Erythroblast (primary cell): ENCODE results near the gene RAI14.
"Not testable (repeated sequence)": the region's sequence is repeated elsewhere in the genome, so short reads cannot be mapped to it uniquely, and the experiment has no call there.

Experiments
- DNase-seq, 2 experiments: peaks; one replicate each; lab custom pipeline; 2025; lab: John Stamatoyannopoulos, UW
- GATA1 ChIP-seq: IDR thresholded peaks from 2 replicates; pipeline ENCODE4 v1.6.1; 2011; ENCODE audit warnings: low read depth, mild to moderate bottlenecking, control low read depth, low read length, moderate library complexity
- POLR2A ChIP-seq: IDR thresholded peaks from 2 replicates; pipeline ENCODE4 v1.6.1; 2011; ENCODE audit warnings: mild to moderate bottlenecking, low read length

Gene RAI14

GRCh38 chr5:34735491-34736426, 79.6 kb downstream of the RAI14 start:
- TF ChIP-seq GATA1 (no peak), POLR2A (no peak)

DNA sequence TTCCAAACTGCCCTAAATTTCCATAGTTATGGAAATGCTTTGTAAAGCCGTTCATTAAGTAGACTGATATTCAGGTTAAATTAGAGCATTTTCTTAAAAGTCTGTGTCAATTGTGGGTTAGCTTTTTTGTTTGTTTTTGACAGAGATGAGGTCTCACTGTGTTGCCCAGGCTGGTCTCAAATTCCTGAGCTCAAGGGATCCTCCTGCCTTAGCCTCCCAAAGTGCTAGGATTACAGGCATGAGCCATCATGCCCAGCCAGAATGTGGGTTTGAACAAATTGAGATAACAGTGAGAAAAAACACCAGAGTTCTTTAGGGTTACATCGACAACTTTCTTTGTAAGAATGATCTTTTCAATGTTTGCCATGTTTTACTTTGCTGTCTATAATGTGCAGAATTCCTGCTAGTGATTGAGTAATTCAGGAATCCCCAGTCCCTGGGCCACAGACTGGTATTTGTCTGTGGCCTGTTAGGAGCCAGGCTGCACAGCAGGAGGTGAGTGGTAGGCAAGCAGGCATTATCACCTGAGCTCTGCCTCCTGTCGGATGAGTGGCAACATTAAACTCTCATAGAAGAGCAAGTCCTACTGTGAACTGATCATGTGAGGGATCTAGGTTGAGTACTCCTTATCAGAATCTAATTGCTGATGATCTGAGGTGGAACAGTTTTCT, 80.5 kb downstream of the RAI14 start:
- DNase-seq = peak in 1 of 2 experiments; percentile 3
- TF ChIP-seq GATA1 (no peak), POLR2A (no peak)

More at GRCh38 chr5:34735491-34736426, 79.6 kb downstream of the RAI14 start:
- no peak for DNase-seq

DNA sequence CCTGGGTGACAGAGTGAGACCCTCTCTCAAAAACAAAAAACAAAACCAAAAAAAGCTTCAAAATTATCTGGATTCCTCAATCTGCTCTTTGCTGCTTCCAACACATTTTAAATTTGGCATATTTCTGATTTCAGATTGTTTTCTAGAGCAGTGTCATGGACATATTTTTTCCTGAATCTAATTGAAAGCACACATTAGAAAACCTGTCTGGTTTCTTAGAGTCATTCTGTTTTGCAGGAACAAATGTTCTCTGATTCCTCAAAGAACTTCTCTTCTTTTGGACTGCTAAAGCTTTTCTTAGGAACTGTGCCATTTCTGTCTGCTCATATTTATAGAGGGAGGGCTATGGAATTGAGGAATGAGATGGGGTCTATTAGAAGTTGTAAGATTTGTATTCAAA, 81.6 kb downstream of the RAI14 start:
- no peak for DNase-seq
- no peak for TF ChIP-seq POLR2A
- TF ChIP-seq GATA1 = no peak

- no peak for DNase-seq
Measured at GRCh38 chr5:34738381-34738780, 82.3 kb downstream of the RAI14 start.

GRCh38 chr5:34740389-34740806, 84.3 kb downstream of the RAI14 start:
- no peak for TF ChIP-seq POLR2A
- no peak for TF ChIP-seq GATA1
- DNase-seq = no peak

More at GRCh38 chr5:34738381-34738780, 82.3 kb downstream of the RAI14 start:
- no peak for TF ChIP-seq POLR2A
- no peak for TF ChIP-seq GATA1

GRCh38 chr5:34742061-34742460, 85.9 kb downstream of the RAI14 start:
- TF ChIP-seq POLR2A (no peak), GATA1 (no peak)
- DNase-seq = no peak

GRCh38 chr5:34743878-34744277, 87.8 kb downstream of the RAI14 start:
- TF ChIP-seq GATA1 = no peak
- TF ChIP-seq POLR2A = no peak
- DNase-seq = no peak

DNA sequence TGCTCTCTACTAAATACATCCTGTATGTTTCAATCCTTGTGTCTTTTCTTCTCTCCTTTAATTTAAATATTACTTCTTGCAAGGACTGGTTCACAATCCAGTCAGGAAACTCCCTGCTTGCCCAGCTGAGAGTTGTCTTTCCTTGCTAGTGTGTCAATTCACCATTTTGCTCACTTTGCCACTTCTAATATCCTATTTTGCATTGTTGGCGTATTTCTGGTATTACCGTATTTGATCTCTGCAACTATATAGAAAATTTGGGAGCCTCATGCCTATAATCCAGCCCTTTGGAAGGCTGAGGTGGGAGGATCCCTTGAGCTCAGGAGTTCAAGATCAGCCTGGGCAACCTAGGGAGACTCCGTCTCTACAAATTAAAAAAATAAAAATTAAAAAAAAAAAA, 92.3 kb downstream of the RAI14 start:
- DNase-seq = no peak
- TF ChIP-seq POLR2A (no peak), GATA1 (no peak)

DNA sequence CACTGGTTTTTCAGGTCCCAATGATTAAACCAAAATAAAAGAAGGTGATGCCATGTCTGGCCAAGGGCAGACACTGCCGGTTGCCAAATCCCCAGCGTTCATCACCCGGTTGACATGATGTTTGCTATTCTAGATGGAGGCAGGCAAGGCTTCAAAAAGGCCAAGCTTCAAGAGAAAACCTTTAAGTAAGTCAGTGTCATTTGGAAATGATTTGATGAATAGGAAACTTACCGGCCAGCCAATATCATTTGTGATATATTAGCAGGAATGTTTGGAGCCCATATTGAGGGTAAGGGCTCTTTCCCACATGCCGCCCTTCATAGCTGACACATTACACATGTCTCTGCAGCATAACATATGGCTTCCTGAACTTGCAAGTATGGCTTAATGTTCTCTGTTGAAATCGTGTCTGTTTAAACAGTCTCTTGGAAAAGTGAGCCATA, 93.3 kb downstream of the RAI14 start:
- DNase-seq = no peak

GRCh38 chr5:34750206-34750605, 94.1 kb downstream of the RAI14 start:
- no peak for DNase-seq
- no peak for TF ChIP-seq POLR2A
- no peak for TF ChIP-seq GATA1

More for the DNA sequence above, 93.3 kb downstream of the RAI14 start:
- TF ChIP-seq POLR2A (no peak), GATA1 (no peak)

DNA sequence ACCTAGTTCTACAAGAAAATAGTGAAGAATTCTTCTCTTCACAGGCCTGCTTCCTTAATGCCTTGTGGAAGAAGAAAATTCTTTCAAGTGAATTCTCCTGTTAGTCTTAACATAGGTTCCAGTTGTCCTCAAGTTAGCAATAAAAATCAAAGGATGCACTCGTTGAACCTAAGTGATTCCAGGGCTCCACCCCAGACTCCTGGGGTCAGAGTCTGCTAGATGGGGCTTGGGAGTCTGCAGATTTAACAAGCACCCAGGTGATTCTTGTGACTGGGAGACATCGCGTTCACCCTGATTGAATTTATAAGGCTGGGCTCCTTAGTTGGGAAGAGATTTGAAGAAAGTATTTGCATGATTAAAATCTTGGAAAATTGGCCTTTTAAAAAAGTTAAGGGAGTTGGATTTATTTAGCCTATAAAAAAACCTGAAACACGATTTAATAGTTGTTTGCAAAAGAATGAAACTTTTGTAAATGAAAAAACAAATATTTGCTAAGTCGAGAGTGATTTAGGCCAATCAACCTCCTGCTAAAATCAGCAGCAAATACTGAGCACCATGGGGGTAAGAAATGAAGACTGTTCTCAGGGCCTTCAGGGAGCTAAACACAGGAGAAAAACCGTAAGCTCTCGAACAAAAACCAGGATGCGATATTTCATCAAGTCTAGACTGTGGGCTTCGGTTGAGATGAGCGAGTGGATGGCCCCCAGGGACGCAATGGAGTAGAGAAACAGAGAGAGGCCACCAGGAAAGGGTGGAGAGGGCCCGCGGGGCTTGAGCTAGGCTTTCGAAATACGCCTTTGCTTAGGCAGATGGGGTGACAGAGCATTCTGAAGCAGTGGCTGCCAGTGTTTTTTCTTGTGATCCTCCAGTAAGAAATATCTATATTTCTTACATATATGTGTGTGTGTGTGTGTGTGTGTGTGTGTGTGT, 95.9 kb downstream of the RAI14 start:
- DNase-seq = no peak
- no peak for TF ChIP-seq GATA1
- TF ChIP-seq POLR2A = no peak

DNA sequence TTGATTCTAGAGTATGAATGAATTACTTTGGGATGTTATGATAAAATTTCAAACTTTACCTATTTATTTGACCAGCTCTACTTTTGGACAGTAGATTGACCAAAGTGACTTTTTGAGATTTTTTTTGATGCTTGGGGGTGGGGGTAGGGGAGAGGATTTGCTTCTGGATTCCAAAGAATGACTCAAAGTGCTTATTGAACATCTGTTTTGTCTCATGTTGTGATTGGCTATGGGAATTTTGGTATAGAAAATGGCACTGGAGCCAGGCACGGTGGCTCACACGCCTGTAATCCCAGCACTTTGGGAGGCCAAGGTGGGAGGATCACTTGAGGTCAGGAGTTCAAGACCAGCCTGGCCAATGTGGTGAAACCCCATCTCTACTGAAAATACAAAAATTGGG, 97.1 kb downstream of the RAI14 start:
- not testable (repeated sequence) for DNase-seq

DNA sequence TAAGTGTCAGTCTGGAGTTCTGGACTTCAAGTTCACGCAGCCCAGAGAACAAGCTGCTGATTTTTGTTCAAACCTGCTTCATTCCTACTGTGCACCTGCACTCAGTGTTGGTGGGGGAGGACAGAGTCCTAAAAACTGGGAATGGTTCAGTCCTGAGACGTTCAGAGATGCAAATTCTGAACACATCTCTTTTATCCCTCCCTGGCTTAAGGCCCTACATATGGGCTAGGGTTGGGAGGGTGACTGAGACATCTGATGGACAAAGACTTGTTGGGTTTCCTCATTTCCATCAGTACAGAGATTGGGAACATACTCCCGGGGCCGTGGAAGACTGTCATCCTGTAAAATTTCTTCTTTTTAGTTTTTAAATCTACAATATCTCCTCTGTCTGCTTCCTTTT, 99.8 kb downstream of the RAI14 start:
- DNase-seq = no peak
- TF ChIP-seq GATA1 = no peak
- no peak for TF ChIP-seq POLR2A
